CD14-positive monocyte (primary cell): ENCODE measurements around the gene SIN3A. TPM values are rescaled to one million over a fixed set of nuclear protein-coding genes. Genes with fewer than 3 reads are reported as not detected.
A peak's percentile ranks its signal among the peaks of the same experiment; 100 is the strongest.

Experiments used
- DNase-seq, 3 donors: peaks; one replicate each; pipeline ENCODE4 v3.0.0-alpha.2; 2011 to 2022
- H2AFZ ChIP-seq: 2 replicates; pipeline ENCODE4 v1.6.0; 2012; ENCODE audit warnings: mild to moderate bottlenecking, low read depth, low read length, inconsistent platforms; ENCODE audit not compliant: insufficient read depth, poor library complexity, severe bottlenecking
- H3K27ac ChIP-seq, 2 donors: 1 replicate in 1 of 2; 2 replicates in 1 of 2; pipeline ENCODE4 v1.5.1; 2012 to 2013; ENCODE audit warnings: low read length in 2 of 2, control low read depth in 1 of 2, inconsistent platforms in 1 of 2, low read depth in 1 of 2, mild to moderate bottlenecking in 1 of 2
- H3K27me3 ChIP-seq, 2 donors: one replicate each; pipeline versions ENCODE4 v1.6.0 to v1.6.1; 2011 to 2013; ENCODE audit warnings: low read length in 2 of 2; ENCODE audit not compliant: control insufficient read depth in 2 of 2, insufficient read depth in 2 of 2
- H3K36me3 ChIP-seq, 2 donors: replicated peaks in 1 of 2; 1 replicate in 1 of 2; 2 replicates in 1 of 2; pipeline versions ENCODE4 v1.5.1 to v1.6.1; 2012 to 2013; ENCODE audit warnings: low read length in 2 of 2, control low read depth in 1 of 2, inconsistent platforms in 1 of 2, mild to moderate bottlenecking in 1 of 2; ENCODE audit not compliant: insufficient read depth in 2 of 2, control insufficient read depth in 1 of 2
- H3K4me1 ChIP-seq, 2 donors: 1 replicate in 1 of 2; 2 replicates in 1 of 2; pipeline versions ENCODE4 v1.5.1 to v1.6.1; 2012 to 2013; ENCODE audit warnings: low read length in 2 of 2, control low read depth in 1 of 2, inconsistent platforms in 1 of 2, mild to moderate bottlenecking in 1 of 2, moderate library complexity in 1 of 2; ENCODE audit not compliant: insufficient read depth in 2 of 2, control insufficient read depth in 1 of 2
- H3K4me2 ChIP-seq: replicated peaks from 2 replicates; pipeline ENCODE3; 2012; ENCODE audit warnings: low read length, moderate library complexity, mild to moderate bottlenecking; ENCODE audit not compliant: poor library complexity, severe bottlenecking; ENCODE audit errors: extremely low read depth
- H3K4me3 ChIP-seq, 3 experiments: fragments of 200-600 bp in 1 of 3; sonication (generic) in 1 of 3; replicated peaks in 1 of 3; 1 replicate in 2 of 3; 2 replicates in 1 of 3; pipeline ENCODE4 v1.5.1; 2011 to 2013; ENCODE audit warnings: low read length in 3 of 3, mild to moderate bottlenecking in 3 of 3, control low read depth in 2 of 3, low read depth in 2 of 3, inconsistent platforms in 1 of 3, moderate library complexity in 1 of 3
- H3K79me2 ChIP-seq: 2 replicates; pipeline ENCODE4 v1.6.0; 2012; ENCODE audit warnings: mild to moderate bottlenecking, control low read depth, inconsistent platforms, low read length, moderate library complexity; ENCODE audit not compliant: insufficient read depth
- H3K9ac ChIP-seq: 2 replicates; pipeline ENCODE4 v1.6.0; 2017; ENCODE audit warnings: low read length, mild to moderate bottlenecking; ENCODE audit not compliant: insufficient read depth, poor library complexity, severe bottlenecking
- H3K9me3 ChIP-seq, 2 donors: replicated peaks in 1 of 2; 1 replicate in 1 of 2; 2 replicates in 1 of 2; pipeline versions ENCODE4 v1.5.1 to v1.6.1; 2012 to 2013; ENCODE audit warnings: low read length in 2 of 2, control low read depth in 1 of 2; ENCODE audit not compliant: control insufficient read depth in 1 of 2, insufficient read depth in 1 of 2
- H4K20me1 ChIP-seq: 2 replicates; pipeline ENCODE4 v1.6.0; 2012; ENCODE audit warnings: mild to moderate bottlenecking, low read length, control low read depth, moderate library complexity; ENCODE audit not compliant: insufficient read depth
- H3K27ac Mint-ChIP-seq, 7 donors: one replicate each; pipeline ENCODE4 v1.8.0; 2020; ENCODE audit warnings: mild to moderate bottlenecking in 7 of 7, mixed read lengths in 7 of 7, moderate library complexity in 6 of 7, inconsistent platforms in 2 of 7
- H3K27me3 Mint-ChIP-seq, 3 donors: one replicate each; pipeline ENCODE4 v1.8.0; 2021 to 2022; ENCODE audit warnings: low read depth in 3 of 3, mild to moderate bottlenecking in 3 of 3, mixed read lengths in 3 of 3, moderate library complexity in 3 of 3, inconsistent platforms in 1 of 3
- H3K36me3 Mint-ChIP-seq, 2 donors: one replicate each; pipeline ENCODE4 v1.8.0; 2020; ENCODE audit warnings: mixed read lengths in 2 of 2, inconsistent platforms in 1 of 2, mild to moderate bottlenecking in 1 of 2
- H3K4me1 Mint-ChIP-seq: one replicate; pipeline ENCODE4 v1.8.0; 2020; ENCODE audit warnings: mild to moderate bottlenecking, mixed read lengths
- H3K4me3 Mint-ChIP-seq, 2 donors: one replicate each; pipeline ENCODE4 v1.8.0; 2020; ENCODE audit warnings: mild to moderate bottlenecking in 2 of 2, mixed read lengths in 2 of 2, moderate library complexity in 1 of 2
- H3K9me3 Mint-ChIP-seq, 7 donors: one replicate each; pipeline ENCODE4 v1.8.0; 2020 to 2022; ENCODE audit warnings: mixed read lengths in 7 of 7, mild to moderate bottlenecking in 6 of 7, moderate library complexity in 6 of 7, inconsistent platforms in 2 of 7
- CTCF ChIP-seq: fragments of 200-600 bp; IDR thresholded peaks from one replicate; pipeline ENCODE4 v1.8.0; 2022; ENCODE audit warnings: antibody characterized with exemption, mild to moderate bottlenecking
- WGBS: methylation state at CpG from one replicate; pipeline ENCODE4 v1.1.5; 2013; ENCODE audit warnings: missing lambda C conversion rate; ENCODE audit not compliant: insufficient coverage; 5-methylcytosine and 5-hydroxymethylcytosine counted together
- intact Hi-C, 2 donors: fragments of 100-400 bp; cut with micrococcal nuclease; formaldehyde crosslinking; loops; one replicate each; pipeline versions ENCODE4 v1.15.0 to v1.15.1; 2023
- polyA plus RNA-seq, 3 donors: library from polyadenylated mRNA; depleted of rRNA in 1 of 3; unstranded in 2 of 3; stranded (reverse) in 1 of 3; fragments of 300-500 nt in 2 of 3; fragments of >200 nt in 1 of 3; fragmentation: Illumina TruSeq in 2 of 3; gene quantifications; 1 replicate in 2 of 3; 2 replicates in 1 of 3; pipeline ENCODE4 v1.2.3, GENCODE V29; 2012 to 2021

SIN3A gene
- polyA plus RNA-seq, 3 donors = 2.3 to 20.7 (median 7.9) TPM

GRCh38 chr15:75359537-75360250 is 91.8 kb downstream of the SIN3A start:
- peaks cover 0 to 2% (median 1%) of the 10 kb centered on the region in 3 donors for H3K27me3 Mint-ChIP-seq
- peak overlapping the region in 1 of 7 donors; percentile 24 for H3K27ac Mint-ChIP-seq
- no peak for DNase-seq
- no peaks in the 10 kb centered on the region for H3K4me1 Mint-ChIP-seq
- Histone ChIP-seq H3K9ac (no peak overlapping the region), H3K9me3 (no peaks in the 10 kb centered on the region), H3K27ac (no peak overlapping the region), H3K4me2 (no peak overlapping the region), H4K20me1 (peaks cover 34% of the 10 kb centered on the region), H3K4me3 (no peak overlapping the region), H3K36me3 (peaks cover 81 to 98% of the 10 kb centered on the region in 2 donors), H3K27me3 (no peaks in the 10 kb centered on the region), H2AFZ (no peak overlapping the region), H3K4me1 (no peaks in the 10 kb centered on the region), H3K79me2 (no peaks in the 10 kb centered on the region)
- intact Hi-C loops = no loop called here
- H3K9me3 Mint-ChIP-seq = no peaks in the 10 kb centered on the region
- no peak overlapping the region for H3K4me3 Mint-ChIP-seq
- 99% methylated on average over 15 of the region's 15 CpGs for WGBS
- no peak for TF ChIP-seq CTCF
- H3K36me3 Mint-ChIP-seq = peaks cover 65 to 97% of the 10 kb centered on the region in 2 donors

DNA sequence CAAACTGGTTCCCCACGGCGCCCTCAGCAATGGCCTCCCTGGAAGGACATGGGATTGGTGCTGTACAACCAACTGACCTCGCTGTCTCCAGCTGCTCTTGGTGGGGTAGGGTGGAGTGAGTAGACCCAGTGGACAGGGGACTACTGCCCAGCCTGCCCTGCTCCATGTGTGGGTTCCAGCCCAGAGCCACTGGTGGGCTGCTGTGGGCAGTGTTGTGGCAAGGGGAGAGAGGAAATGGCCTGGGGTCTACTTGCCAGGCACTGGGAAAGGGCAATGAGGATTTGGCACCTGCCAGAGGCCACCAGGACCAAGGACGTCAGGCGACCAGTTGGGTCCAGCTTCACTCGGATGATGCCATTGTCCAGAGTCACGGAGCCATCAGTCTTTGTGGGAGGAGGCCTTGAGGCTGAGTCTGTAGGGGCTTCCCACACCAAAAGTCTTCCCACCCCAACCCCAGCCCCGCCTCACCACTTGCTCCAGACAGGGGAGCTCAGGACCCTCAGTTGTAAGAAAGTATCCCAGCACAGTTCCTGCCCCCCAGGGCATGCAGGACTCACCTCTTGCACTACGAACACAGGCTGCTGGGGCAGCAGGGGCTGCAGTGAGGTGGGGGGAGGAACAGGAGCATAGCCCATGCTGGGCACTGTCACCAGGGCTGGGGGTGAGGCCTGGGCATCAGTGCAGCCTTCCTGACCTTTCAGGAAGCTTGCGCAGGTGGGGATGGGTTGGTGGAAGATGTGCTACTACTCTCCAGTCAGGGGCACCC is 92.5 kb downstream of the SIN3A start:
- H3K36me3 Mint-ChIP-seq = peaks cover 60 to 92% of the 10 kb centered on the region in 2 donors
- 100% methylated on average over 1 of the region's 10 CpGs for WGBS
- H3K27ac ChIP-seq = no peak overlapping the region
- no peaks in the 10 kb centered on the region for H3K27me3 ChIP-seq
- H3K4me3 ChIP-seq = no peak overlapping the region
- peaks cover 0 to 2% (median 1%) of the 10 kb centered on the region in 3 donors for H3K27me3 Mint-ChIP-seq
- no peaks in the 10 kb centered on the region for H3K79me2 ChIP-seq
- no peaks in the 10 kb centered on the region for H3K9me3 Mint-ChIP-seq
- H3K4me1 ChIP-seq = no peaks in the 10 kb centered on the region
- no peak overlapping the region for H3K9ac ChIP-seq
- no peaks in the 10 kb centered on the region for H3K4me1 Mint-ChIP-seq
- H3K27ac Mint-ChIP-seq = no peak overlapping the region
- DNase-seq = no peak
- no peak overlapping the region for H2AFZ ChIP-seq
- H3K4me2 ChIP-seq = no peak overlapping the region
- no peak overlapping the region for H3K4me3 Mint-ChIP-seq
- H3K36me3 ChIP-seq = peaks cover 73 to 97% of the 10 kb centered on the region in 2 donors
- H3K9me3 ChIP-seq = no peaks in the 10 kb centered on the region
- intact Hi-C loops = no loop called here
- no peak for TF ChIP-seq CTCF
- H4K20me1 ChIP-seq = peaks cover 30% of the 10 kb centered on the region
